Neural cell (in vitro differentiated cells): ENCODE results near the gene SLC27A4. TPM values are rescaled to one million over a fixed set of nuclear protein-coding genes. Genes with fewer than 3 reads are reported as not detected.

Source experiments
- H2AFZ ChIP-seq: fragments of 200-600, 300-800 bp; sonication (generic), shearing (Covaris generic); 2 replicates; pipeline ENCODE4 v1.6.0; 2014; ENCODE audit warnings: low read depth, mild to moderate bottlenecking, antibody characterized with exemption, low read length, moderate library complexity
- H3F3A ChIP-seq: fragments of 200-600 bp; shearing (Covaris generic); 2 replicates; pipeline ENCODE4 v1.6.1; 2016; ENCODE audit warnings: mild to moderate bottlenecking, moderate library complexity, mixed read lengths, antibody characterized with exemption, low read length; ENCODE audit not compliant: insufficient read depth, poor library complexity, severe bottlenecking
- H3K27ac ChIP-seq: fragments of 200-600, 300-800 bp; sonication (generic), shearing (Covaris generic); 2 replicates; pipeline ENCODE4 v1.5.1; 2014; ENCODE audit warnings: mild to moderate bottlenecking, low read length, moderate library complexity
- H3K27me3 ChIP-seq: fragments of 300-800, 200-600 bp; sonication (generic), shearing (Covaris generic); 2 replicates; pipeline ENCODE4 v1.6.0; 2014; ENCODE audit warnings: mild to moderate bottlenecking, low read depth, low read length, moderate library complexity; ENCODE audit not compliant: insufficient read depth
- H3K36me3 ChIP-seq: fragments of 300-800, 200-600 bp; sonication (generic), shearing (Covaris generic); 2 replicates; pipeline ENCODE4 v1.5.1; 2014; ENCODE audit warnings: mild to moderate bottlenecking, antibody characterized with exemption, low read length, moderate library complexity; ENCODE audit not compliant: insufficient read depth
- H3K4me2 ChIP-seq: fragments of 300-800, 200-600 bp; sonication (generic), shearing (Covaris generic); 2 replicates; pipeline ENCODE4 v1.6.0; 2014; ENCODE audit warnings: mild to moderate bottlenecking, low read length
- H3K4me3 ChIP-seq: fragments of 300-800, 200-600 bp; sonication (generic), shearing (Covaris generic); 2 replicates; pipeline ENCODE4 v1.5.1; 2014; ENCODE audit warnings: mild to moderate bottlenecking, low read length, moderate library complexity
- H3K79me2 ChIP-seq: fragments of 200-600 bp; shearing (Covaris generic); replicated peaks from 2 replicates; pipeline ENCODE4 v1.6.0; 2014; ENCODE audit warnings: mild to moderate bottlenecking, low read length, moderate library complexity; ENCODE audit not compliant: insufficient read depth
- H3K9ac ChIP-seq: fragments of 300-800, 200-600 bp; sonication (generic), shearing (Covaris generic); 2 replicates; pipeline ENCODE4 v1.6.1; 2016; ENCODE audit warnings: mild to moderate bottlenecking, low read length, mixed read lengths
- H3K9me2 ChIP-seq: fragments of 200-600 bp; shearing (Covaris generic); 2 replicates; pipeline ENCODE4 v1.6.1; 2016; ENCODE audit warnings: mild to moderate bottlenecking, low read length, mixed read lengths; ENCODE audit not compliant: insufficient read depth
- H3K9me3 ChIP-seq: fragments of 200-600, 300-800 bp; sonication (generic), shearing (Covaris generic); 2 replicates; pipeline ENCODE4 v1.6.1; 2016; ENCODE audit warnings: mild to moderate bottlenecking, mixed run types, low read length, moderate library complexity, mixed read lengths
- H4K20me1 ChIP-seq: fragments of 200-600 bp; shearing (Covaris generic); 2 replicates; pipeline ENCODE4 v1.6.1; 2016; ENCODE audit warnings: mild to moderate bottlenecking, mixed run types; ENCODE audit not compliant: insufficient read depth
- EP300 ChIP-seq: fragments of 450-650 bp; conservative IDR thresholded peaks from 2 replicates; pipeline ENCODE4 v1.6.1; 2014; ENCODE audit warnings: antibody characterized with exemption, mild to moderate bottlenecking, moderate library complexity; ENCODE audit not compliant: poor library complexity, severe bottlenecking
- EZH2 ChIP-seq: fragments of 200-600, 300-800 bp; shearing (Covaris generic), sonication (generic); IDR thresholded peaks from 2 replicates; pipeline ENCODE4 v1.6.1; 2014; ENCODE audit warnings: antibody characterized with exemption, low read length, borderline replicate concordance, mild to moderate bottlenecking; ENCODE audit not compliant: insufficient read depth, poor library complexity, severe bottlenecking
- MXI1 ChIP-seq: fragments of 450-650 bp; conservative IDR thresholded peaks from 2 replicates; pipeline ENCODE4 v1.6.1; 2014; ENCODE audit warnings: antibody characterized with exemption, mild to moderate bottlenecking; ENCODE audit not compliant: poor library complexity, severe bottlenecking
- POLR2AphosphoS5 ChIP-seq: IDR thresholded peaks from 2 replicates; pipeline ENCODE4 v1.6.1; 2012
- RAD21 ChIP-seq: fragments of 450-650 bp; conservative IDR thresholded peaks from 2 replicates; pipeline ENCODE4 v1.6.1; 2014; ENCODE audit warnings: antibody characterized with exemption, mild to moderate bottlenecking, moderate library complexity
- SMC3 ChIP-seq: fragments of 450-650 bp; conservative IDR thresholded peaks from 2 replicates; pipeline ENCODE4 v1.6.1; 2014; ENCODE audit warnings: antibody characterized with exemption, mild to moderate bottlenecking, moderate library complexity; ENCODE audit not compliant: poor library complexity
- TAF1 ChIP-seq: IDR thresholded peaks from 2 replicates; pipeline ENCODE4 v1.6.1; 2012; ENCODE audit warnings: low read depth
- polyA plus RNA-seq: library from polyadenylated mRNA; depleted of rRNA; stranded (reverse); fragments of >200 nt; gene quantifications from 2 replicates; pipeline ENCODE4 v1.2.3, GENCODE V29; 2014
- TF ChIP-seq, protein P1 (sequence below): fragments of 450-650 bp; IDR thresholded peaks from 2 replicates; pipeline ENCODE4 v1.5.1; 2014; ENCODE audit warnings: antibody characterized with exemption, mild to moderate bottlenecking, moderate library complexity; ENCODE audit not compliant: poor library complexity, severe bottlenecking
- TF ChIP-seq, protein P2 (sequence below): IDR thresholded peaks from 2 replicates; pipeline ENCODE4 v1.6.1; 2012; ENCODE audit warnings: borderline replicate concordance

The SLC27A4 gene
- polyA plus RNA-seq, 1 donor from 2014 or later = 31.6 TPM

DNA sequence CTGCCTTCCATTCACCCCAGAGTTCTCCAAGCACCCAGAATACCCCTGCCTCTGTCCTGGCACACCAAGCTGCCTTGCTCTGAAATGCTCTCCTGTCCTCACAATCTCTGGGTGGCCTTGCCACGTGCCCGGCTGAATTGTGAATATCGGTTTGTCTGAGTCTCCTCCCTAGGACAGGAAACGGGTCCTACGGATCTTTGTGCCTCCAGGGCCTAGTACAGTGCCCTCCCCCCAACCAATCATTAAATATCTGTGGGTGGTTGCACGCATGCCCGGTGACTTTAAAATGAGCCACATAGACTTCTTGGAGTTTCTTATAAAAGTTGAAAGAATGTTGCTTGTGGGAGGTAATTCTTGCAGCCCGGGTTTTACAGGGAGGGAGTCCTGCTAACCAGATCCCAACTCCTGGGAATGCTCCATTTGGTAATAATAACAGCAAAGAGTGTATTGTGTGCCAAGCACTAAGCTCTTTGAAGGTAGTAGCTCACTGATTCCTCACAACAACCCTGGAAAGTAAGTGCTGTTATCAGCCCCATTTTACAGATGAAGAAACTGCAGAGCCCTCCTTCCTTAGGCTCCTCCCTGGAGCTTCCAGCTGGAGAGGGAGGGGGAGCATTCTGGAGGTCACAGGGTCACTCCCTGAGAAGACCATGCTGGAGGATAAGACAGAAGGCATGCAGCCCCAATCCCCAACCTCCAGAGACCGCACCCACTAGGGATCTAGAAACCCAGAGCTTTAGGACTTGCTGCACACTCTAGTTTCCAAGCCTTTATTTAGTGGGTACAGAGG, 54.2 kb downstream of the SLC27A4 start:
- Histone ChIP-seq H3K9me3 (no peaks in the 10 kb centered on the region), H3K9ac (no peak overlapping the region), H3K4me2 (no peak overlapping the region), H3K27ac (no peak overlapping the region), H3K79me2 (no peaks in the 10 kb centered on the region), H4K20me1 (no peaks in the 10 kb centered on the region), H3K4me3 (no peak overlapping the region), H3K36me3 (no peaks in the 10 kb centered on the region), H3K9me2 (no peaks in the 10 kb centered on the region), H3F3A (no peaks in the 10 kb centered on the region), H3K27me3 (peaks cover 82% of the 10 kb centered on the region), H2AFZ (no peak overlapping the region)
- TF ChIP-seq TAF1 (no peak), EP300 (no peak), SMC3 (no peak), EZH2 (no peak), POLR2AphosphoS5 (no peak)
- TF ChIP-seq, protein P1, sequence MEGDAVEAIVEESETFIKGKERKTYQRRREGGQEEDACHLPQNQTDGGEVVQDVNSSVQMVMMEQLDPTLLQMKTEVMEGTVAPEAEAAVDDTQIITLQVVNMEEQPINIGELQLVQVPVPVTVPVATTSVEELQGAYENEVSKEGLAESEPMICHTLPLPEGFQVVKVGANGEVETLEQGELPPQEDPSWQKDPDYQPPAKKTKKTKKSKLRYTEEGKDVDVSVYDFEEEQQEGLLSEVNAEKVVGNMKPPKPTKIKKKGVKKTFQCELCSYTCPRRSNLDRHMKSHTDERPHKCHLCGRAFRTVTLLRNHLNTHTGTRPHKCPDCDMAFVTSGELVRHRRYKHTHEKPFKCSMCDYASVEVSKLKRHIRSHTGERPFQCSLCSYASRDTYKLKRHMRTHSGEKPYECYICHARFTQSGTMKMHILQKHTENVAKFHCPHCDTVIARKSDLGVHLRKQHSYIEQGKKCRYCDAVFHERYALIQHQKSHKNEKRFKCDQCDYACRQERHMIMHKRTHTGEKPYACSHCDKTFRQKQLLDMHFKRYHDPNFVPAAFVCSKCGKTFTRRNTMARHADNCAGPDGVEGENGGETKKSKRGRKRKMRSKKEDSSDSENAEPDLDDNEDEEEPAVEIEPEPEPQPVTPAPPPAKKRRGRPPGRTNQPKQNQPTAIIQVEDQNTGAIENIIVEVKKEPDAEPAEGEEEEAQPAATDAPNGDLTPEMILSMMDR = no peak

DNA sequence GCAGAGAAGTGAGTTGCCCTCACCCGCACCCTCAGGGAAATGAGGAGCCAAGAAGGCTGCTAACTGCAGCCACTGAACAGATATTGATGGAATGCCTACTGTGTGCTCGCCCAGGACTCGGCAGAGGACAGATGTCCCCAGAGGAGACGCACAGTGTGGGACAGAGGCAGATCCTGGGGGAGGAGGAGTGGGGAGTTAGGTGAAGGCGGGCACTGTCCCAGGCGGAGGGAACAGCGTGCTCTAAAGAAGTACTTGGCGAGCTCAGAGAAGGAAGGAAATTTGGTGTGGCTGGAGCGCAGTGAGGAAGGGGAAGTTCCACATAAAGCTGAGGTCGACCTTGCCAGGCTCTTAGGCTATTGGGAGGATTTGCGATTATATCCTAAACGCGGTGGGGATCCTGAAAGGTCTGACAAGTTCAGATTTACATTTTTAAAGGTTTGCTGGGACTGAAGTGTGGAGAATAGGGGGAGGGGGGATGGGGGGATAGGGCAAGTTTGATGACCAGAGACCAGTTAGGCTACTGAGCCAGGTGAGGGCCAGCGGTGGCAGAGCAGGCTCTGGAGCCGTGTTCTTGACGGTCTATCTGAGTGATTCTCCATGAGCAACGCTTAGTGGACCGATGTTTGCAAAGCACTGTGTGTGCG, 56.8 kb downstream of the SLC27A4 start:
- H3K27me3 ChIP-seq = peaks cover 76% of the 10 kb centered on the region
- no peak overlapping the region for H3K4me2 ChIP-seq
- no peaks in the 10 kb centered on the region for H3K9me2 ChIP-seq
- TF ChIP-seq, protein P2, sequence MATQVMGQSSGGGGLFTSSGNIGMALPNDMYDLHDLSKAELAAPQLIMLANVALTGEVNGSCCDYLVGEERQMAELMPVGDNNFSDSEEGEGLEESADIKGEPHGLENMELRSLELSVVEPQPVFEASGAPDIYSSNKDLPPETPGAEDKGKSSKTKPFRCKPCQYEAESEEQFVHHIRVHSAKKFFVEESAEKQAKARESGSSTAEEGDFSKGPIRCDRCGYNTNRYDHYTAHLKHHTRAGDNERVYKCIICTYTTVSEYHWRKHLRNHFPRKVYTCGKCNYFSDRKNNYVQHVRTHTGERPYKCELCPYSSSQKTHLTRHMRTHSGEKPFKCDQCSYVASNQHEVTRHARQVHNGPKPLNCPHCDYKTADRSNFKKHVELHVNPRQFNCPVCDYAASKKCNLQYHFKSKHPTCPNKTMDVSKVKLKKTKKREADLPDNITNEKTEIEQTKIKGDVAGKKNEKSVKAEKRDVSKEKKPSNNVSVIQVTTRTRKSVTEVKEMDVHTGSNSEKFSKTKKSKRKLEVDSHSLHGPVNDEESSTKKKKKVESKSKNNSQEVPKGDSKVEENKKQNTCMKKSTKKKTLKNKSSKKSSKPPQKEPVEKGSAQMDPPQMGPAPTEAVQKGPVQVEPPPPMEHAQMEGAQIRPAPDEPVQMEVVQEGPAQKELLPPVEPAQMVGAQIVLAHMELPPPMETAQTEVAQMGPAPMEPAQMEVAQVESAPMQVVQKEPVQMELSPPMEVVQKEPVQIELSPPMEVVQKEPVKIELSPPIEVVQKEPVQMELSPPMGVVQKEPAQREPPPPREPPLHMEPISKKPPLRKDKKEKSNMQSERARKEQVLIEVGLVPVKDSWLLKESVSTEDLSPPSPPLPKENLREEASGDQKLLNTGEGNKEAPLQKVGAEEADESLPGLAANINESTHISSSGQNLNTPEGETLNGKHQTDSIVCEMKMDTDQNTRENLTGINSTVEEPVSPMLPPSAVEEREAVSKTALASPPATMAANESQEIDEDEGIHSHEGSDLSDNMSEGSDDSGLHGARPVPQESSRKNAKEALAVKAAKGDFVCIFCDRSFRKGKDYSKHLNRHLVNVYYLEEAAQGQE = no peak
- TF ChIP-seq SMC3 (no peak), TAF1 (no peak), MXI1 (no peak), EZH2 (no peak), EP300 (no peak), POLR2AphosphoS5 (no peak), RAD21 (no peak)
- TF ChIP-seq, protein P1 = no peak
- H3K36me3 ChIP-seq = no peaks in the 10 kb centered on the region
- no peak overlapping the region for H3K9ac ChIP-seq
- H3K4me3 ChIP-seq = no peak overlapping the region
- H3F3A ChIP-seq = no peaks in the 10 kb centered on the region
- no peaks in the 10 kb centered on the region for H4K20me1 ChIP-seq
- H3K9me3 ChIP-seq = no peaks in the 10 kb centered on the region
- H3K27ac ChIP-seq = no peak overlapping the region
- H2AFZ ChIP-seq = no peak overlapping the region
- H3K79me2 ChIP-seq = no peaks in the 10 kb centered on the region
